Measurements from ENCODE around the gene HGS.

The HGS gene

DNA sequence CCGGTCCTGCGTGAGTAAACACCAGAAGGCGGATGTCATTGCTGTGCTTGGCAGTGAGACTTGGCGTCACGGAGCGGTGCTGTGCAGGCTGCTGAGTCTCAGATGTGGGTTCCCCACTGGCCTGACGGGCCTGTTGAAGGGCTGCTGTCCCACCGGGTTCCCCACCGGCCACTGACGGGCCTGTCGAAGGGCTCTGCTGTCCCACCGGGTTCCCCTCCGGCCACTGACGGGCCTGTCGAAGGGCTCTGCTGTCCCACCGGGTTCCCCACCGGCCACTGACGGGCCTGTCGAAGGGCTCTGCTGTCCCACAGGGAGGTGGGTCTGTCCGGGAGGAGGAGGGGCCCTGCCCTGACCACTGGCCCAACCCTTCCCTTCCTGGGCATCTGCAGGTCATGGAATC lies 2.8 kb downstream of the HGS start:
- ATAC-seq (no peak), DNase-seq (no peak)

- ATAC-seq (no peak), DNase-seq (no peak)
Measured at GRCh38 chr17:81687770-81688541, 4.1 kb downstream of the HGS start.

GRCh38 chr17:81688616-81689015 lies 4.8 kb downstream of the HGS start:
- DNase-seq (no peak), ATAC-seq (no peak)

- no peak for ATAC-seq
- no peak for DNase-seq
Measured at GRCh38 chr17:81690066-81690465, 6.3 kb downstream of the HGS start.

DNA sequence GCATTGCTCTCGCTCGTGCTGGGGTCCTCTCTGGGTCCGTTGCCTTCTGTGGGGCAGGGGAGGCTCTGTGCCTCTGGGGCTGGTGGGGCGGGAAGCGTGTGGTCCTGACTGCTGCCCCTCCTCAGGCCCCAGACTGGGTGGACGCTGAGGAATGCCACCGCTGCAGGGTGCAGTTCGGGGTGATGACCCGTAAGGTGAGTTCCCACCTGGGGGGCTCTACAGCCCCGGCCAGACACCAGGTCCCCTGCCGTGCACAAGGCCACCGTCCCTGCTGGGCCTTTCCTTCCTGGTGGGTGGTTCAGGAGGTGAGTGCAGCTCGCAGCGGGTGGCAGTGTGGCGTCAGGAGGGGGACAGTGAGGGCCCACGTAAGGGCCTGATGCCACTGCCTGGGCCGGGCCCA lies 6.7 kb downstream of the HGS start:
- no peak for DNase-seq

GRCh38 chr17:81691196-81691595 lies 7.4 kb downstream of the HGS start:
- no peak for ATAC-seq
- DNase-seq: no peak

More for the DNA sequence above, 6.7 kb downstream of the HGS start:
- ATAC-seq: no peak

- ATAC-seq (no peak), DNase-seq (no peak)
Measured at GRCh38 chr17:81691608-81692007, 7.8 kb downstream of the HGS start.

- DNase-seq (no peak), ATAC-seq (no peak)
Measured at GRCh38 chr17:81693509-81694210, 9.8 kb downstream of the HGS start.

GRCh38 chr17:81694810-81695209 lies 11.0 kb downstream of the HGS start:
- no peak for DNase-seq
- ATAC-seq: no peak

DNA sequence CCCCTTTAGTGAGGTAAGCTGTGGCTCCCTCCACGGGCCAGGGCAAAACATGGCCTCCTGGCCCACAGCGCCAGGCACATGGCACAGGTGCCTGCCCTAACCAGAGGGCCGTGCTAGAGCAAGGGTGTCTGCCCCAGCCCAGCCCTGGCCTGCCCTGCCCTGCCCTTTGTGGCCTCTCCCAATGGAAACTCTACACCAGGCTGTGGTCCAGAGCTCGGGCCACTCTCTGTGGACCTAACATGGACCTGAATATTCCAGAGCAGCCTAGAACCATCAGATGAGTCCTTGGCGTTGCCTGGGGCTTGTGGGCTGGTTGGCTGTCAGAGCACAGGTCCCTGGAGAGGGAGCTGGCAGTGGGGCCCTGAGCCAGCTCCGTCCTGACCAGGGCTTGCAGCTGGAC lies 11.4 kb downstream of the HGS start:
- no peak for ATAC-seq

DNA sequence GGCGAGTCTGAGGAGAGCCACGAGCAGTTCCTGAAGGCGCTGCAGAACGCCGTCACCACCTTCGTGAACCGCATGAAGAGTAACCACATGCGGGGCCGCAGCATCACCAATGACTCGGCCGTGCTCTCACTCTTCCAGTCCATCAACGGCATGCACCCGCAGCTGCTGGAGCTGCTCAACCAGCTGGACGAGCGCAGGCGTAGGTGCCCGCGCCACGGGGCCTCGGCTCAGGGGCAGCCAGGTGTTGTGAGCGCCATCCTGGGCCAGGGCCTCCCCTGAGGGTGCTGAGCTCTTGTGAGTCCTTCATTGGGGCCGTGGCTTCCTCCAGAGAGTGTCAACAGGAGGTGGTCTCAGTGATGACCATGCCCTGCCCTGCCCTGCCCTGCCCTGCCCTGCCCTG lies 12.0 kb downstream of the HGS start:
- no peak for DNase-seq
- no peak for ATAC-seq

More for the DNA sequence above, 11.4 kb downstream of the HGS start:
- no peak for DNase-seq

DNA sequence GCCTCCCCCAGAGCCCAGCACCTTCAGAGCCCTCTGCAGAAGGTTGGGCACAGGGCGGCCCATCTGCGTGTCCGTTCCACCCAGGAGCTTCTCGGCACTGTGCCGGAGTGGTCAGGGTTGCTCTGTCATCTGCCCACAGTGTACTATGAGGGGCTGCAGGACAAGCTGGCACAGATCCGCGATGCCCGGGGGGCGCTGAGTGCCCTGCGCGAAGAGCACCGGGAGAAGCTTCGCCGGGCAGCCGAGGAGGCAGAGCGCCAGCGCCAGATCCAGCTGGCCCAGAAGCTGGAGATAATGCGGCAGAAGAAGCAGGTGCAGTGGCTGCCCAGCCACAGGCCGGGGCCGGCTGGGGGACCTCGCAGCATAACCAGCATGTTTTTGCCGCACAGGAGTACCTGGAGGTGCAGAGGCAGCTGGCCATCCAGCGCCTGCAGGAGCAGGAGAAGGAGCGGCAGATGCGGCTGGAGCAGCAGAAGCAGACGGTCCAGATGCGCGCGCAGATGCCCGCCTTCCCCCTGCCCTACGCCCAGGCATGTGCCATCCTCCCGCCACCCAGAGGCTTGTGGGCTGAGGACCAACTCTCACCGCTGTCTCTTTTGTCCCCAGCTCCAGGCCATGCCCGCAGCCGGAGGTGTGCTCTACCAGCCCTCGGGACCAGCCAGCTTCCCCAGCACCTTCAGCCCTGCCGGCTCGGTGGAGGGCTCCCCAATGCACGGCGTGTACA lies 12.6 kb downstream of the HGS start:
- DNase-seq: no peak
- ATAC-seq: no peak

DNA sequence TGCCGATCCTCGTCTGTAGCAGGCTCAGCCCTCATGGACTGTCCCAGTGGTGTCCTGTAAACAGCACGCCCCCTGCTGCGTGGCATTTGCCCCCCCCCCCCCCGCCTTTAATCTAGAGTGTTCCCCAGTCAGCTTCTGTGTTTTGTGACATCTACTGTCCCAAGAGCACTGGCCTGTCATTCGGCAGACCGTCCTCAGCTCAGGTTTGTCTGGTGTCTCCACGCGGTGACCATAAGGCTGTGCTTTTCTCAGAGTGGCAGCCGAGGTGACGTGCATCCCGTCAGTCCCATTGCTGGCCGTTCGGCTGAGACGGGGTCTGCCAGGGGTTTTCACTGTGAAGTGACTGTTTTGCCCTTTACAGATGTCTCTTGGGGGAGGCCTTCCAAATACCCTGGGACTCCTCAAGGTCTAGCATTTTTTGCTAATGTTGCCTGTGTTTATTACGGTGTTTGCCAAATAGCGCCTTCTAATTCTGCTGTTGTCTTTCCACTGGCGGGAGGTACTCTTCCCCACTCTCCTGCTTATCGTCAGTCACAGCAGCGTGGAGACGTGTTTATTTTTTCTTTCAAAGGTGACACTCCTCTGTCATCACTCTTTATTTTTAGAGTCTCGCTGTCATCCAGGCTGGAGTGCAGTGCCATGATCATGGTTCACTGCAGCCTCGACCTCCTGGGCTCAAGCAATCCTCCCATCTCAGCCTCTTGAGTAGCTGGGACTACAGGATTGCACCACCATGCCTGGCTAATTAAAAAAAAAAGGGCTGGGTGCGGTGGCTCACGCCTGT lies 13.6 kb downstream of the HGS start:
- DNase-seq (no peak), ATAC-seq (no peak)

DNA sequence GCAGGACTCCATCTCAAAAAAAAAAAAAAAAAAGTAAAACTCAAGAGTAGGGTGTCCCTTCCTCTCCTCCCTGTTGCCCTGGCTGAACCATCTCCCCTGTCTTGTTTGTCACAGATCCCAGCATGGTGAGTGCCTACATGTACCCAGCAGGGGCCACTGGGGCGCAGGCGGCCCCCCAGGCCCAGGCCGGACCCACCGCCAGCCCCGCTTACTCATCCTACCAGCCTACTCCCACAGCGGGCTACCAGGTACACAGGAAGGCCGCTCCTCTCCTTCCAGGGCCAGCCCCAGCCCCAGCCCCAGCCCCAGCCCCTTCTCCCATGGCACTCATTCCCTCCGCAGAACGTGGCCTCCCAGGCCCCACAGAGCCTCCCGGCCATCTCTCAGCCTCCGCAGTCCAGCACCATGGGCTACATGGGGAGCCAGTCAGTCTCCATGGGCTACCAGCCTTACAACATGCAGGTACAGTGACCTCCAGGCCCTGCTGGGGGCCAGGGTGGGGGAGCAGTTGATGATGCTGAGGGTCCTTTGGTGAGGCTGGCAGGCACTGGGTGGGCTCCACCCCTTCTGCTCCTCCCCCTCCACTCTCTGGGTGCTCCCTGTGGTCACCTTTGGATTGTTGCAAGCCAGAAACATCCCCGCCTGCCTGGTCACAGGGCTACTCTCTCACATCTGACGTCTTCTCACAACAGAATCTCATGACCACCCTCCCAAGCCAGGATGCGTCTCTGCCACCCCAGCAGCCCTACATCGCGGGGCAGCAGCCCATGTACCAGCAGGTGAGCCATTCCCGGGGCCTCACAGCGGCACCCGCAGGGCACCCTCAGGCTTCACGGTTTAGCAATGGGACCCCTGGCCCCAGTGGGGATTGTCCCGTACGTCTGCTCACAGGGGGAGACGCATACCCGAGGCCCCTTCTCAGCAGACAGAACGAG lies 16.8 kb downstream of the HGS start:
- ATAC-seq (no peak), DNase-seq (no peak)

DNA sequence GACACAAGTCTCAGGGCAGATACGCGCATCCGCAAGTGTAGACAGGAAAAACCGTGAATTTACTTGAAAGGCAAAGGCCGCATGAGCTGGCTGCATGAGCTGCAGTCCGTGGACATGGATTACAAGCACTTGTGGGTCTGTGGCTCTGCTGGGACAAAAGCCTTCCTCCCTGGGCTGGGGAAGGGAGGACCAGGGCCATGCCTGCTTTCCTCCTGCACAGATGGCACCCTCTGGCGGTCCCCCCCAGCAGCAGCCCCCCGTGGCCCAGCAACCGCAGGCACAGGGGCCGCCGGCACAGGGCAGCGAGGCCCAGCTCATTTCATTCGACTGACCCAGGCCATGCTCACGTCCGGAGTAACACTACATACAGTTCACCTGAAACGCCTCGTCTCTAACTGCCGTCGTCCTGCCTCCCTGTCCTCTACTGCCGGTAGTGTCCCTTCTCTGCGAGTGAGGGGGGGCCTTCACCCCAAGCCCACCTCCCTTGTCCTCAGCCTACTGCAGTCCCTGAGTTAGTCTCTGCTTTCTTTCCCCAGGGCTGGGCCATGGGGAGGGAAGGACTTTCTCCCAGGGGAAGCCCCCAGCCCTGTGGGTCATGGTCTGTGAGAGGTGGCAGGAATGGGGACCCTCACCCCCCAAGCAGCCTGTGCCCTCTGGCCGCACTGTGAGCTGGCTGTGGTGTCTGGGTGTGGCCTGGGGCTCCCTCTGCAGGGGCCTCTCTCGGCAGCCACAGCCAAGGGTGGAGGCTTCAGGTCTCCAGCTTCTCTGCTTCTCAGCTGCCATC lies 17.7 kb downstream of the HGS start:
- ATAC-seq: peak; percentile 25
- DNase-seq: peak; percentile 49

- DNase-seq (peak; percentile 93), ATAC-seq (peak; percentile 86)
Measured at GRCh38 chr17:81702934-81703746, 19.3 kb downstream of the HGS start, which contains the start of gene MRPL12. Gene MRPL12 (plus strand): TSS chr17:81703367. CDS start chr17:81703502, 135 bp downstream.

- ATAC-seq (no peak), DNase-seq (no peak)
Measured at GRCh38 chr17:81703747-81704654, 20.2 kb downstream of the HGS start.

DNA sequence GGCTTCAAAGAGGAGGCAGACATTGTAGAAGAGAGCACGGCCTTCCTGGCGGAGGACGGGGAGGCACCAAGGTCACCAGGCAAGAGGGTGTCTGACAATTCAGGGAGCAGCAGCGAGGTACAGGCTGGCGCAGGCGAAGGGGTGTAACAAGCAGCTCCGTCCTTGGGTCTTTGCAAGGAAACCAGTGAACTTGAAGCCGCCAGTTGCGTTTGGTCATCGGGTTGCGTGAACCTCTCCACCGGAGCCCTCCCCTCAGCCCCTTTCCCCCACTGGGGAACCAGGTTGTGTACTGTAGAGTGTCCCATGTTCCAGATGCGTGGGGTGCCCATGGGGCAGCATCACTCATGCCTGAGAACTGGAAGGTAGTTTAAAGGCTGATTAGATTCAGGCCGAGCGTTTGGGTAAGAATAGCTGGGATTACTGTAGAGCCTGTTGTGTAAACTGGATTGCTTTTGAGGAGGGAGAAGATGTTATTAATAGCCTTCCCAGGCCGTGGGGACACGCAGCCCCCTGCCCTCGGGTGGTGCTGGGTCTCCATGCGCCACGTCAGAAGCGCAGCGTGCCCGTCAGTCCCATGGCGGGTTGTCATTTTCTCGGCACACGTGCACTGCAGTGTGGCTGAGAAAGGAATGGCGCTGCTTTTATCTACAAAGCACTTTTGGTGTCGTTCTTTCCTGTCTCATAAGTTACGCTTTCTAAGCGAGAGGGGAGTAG lies 21.9 kb downstream of the HGS start:
- no peak for ATAC-seq
- DNase-seq: no peak
